HG02981 (cell line): ENCODE measurements around the gene RALGDS.
"Not testable (repeated sequence)": the region's sequence is repeated elsewhere in the genome, so short reads cannot be mapped to it uniquely, and the experiment has no call there.

Experiments used
- ATAC-seq: cut with Tn5 transposase; IDR thresholded peaks from one replicate; pipeline ENCODE4 v1.9.1; 2021; ENCODE audit warnings: mild to moderate bottlenecking, moderate library complexity; ENCODE audit not compliant: unreplicated experiment

RALGDS gene

DNA sequence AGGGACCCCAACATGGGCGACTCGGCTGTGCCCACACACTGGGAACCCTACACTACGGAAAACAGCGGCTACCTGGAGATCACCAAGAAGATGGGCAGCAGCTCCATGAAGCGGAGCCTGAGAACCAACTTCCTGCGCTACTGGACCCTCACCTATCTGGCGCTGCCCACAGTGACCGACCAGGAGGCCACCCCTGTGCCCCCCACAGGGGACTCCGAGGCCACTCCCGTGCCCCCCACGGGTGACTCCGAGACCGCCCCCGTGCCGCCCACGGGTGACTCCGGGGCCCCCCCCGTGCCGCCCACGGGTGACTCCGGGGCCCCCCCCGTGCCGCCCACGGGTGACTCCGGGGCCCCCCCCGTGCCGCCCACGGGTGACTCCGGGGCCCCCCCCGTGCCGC lies 50.1 kb downstream of the RALGDS start:
- ATAC-seq: not testable (repeated sequence)

DNA sequence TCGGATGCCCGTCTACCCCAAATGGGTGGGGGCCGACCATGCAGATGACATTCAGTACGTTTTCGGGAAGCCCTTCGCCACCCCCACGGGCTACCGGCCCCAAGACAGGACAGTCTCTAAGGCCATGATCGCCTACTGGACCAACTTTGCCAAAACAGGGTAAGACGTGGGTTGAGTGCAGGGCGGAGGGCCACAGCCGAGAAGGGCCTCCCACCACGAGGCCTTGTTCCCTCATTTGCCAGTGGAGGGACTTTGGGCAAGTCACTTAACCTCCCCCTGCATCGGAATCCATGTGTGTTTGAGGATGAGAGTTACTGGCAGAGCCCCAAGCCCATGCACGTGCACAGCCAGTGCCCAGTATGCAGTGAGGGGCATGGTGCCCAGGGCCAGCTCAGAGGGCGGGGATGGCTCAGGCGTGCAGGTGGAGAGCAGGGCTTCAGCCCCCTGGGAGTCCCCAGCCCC lies 50.5 kb downstream of the RALGDS start:
- ATAC-seq: not testable (repeated sequence)

DNA sequence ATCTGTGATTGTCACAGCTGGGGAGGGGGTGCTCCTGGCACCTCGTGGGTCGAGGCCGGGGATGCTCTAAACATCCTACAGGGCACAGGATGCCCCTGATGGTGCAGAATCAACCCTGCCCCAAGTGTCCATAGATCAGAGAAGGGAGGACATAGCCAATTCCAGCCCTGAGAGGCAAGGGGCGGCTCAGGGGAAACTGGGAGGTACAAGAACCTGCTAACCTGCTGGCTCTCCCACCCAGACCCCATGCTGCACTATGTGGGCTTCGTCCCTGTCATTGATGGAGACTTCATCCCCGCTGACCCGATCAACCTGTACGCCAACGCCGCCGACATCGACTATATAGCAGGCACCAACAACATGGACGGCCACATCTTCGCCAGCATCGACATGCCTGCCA lies 52.6 kb downstream of the RALGDS start:
- ATAC-seq: not testable (repeated sequence)

DNA sequence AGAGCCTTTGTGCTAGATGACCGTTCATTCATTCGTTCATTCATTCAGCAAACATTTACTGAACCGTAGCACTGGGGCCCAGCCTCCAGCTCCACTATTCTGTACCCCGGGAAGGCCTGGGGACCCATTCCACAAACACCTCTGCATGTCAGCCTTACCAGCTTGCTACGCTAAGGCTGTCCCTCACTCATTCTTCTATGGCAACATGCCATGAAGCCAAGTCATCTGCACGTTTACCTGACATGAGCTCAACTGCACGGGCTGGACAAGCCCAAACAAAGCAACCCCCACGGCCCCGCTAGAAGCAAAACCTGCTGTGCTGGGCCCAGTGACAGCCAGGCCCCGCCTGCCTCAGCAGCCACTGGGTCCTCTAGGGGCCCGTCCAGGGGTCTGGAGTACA lies 53.2 kb downstream of the RALGDS start:
- no peak for ATAC-seq

DNA sequence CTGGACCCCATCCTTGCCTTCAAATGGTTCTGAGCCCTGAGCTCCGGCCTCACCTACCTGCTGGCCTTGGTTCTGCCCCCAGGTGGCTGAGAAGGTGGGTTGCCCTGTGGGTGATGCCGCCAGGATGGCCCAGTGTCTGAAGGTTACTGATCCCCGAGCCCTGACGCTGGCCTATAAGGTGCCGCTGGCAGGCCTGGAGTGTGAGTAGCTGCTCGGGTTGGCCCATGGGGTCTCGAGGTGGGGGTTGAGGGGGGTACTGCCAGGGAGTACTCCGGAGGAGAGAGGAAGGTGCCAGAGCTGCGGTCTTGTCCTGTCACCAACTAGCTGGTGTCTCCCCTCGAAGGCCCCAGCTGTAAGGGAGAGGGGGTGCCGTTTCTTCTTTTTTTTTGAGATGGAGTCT lies 54.0 kb downstream of the RALGDS start:
- no peak for ATAC-seq

DNA sequence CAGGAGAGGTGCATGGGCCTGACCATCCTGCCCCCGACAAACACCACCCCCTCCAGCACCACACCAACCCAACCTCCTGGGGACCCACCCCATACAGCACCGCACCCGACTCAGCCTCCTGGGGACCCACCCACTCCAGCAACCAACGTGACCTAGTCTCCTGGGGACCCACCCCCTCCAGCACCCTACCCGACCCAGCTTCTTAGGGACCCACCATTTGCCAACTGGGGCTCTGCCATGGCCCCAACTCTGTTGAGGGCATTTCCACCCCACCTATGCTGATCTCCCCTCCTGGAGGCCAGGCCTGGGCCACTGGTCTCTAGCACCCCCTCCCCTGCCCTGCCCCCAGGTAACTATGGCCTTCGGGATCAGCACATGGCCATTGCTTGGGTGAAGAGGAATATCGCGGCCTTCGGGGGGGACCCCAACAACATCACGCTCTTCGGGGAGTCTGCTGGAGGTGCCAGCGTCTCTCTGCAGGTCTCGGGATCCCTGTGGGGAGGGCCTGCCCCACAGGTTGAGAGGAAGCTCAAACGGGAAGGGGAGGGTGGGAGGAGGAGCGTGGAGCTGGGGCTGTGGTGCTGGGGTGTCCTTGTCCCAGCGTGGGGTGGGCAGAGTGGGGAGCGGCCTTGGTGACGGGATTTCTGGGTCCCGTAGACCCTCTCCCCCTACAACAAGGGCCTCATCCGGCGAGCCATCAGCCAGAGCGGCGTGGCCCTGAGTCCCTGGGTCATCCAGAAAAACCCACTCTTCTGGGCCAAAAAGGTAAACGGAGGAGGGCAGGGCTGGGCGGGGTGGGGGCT lies 54.7 kb downstream of the RALGDS start:
- no peak for ATAC-seq

DNA sequence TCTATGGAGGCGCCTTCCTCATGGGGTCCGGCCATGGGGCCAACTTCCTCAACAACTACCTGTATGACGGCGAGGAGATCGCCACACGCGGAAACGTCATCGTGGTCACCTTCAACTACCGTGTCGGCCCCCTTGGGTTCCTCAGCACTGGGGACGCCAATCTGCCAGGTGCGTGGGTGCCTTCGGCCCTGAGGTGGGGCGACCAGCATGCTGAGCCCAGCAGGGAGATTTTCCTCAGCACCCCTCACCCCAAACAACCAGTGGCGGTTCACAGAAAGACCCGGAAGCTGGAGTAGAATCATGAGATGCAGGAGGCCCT lies 56.0 kb downstream of the RALGDS start:
- no peak for ATAC-seq

DNA sequence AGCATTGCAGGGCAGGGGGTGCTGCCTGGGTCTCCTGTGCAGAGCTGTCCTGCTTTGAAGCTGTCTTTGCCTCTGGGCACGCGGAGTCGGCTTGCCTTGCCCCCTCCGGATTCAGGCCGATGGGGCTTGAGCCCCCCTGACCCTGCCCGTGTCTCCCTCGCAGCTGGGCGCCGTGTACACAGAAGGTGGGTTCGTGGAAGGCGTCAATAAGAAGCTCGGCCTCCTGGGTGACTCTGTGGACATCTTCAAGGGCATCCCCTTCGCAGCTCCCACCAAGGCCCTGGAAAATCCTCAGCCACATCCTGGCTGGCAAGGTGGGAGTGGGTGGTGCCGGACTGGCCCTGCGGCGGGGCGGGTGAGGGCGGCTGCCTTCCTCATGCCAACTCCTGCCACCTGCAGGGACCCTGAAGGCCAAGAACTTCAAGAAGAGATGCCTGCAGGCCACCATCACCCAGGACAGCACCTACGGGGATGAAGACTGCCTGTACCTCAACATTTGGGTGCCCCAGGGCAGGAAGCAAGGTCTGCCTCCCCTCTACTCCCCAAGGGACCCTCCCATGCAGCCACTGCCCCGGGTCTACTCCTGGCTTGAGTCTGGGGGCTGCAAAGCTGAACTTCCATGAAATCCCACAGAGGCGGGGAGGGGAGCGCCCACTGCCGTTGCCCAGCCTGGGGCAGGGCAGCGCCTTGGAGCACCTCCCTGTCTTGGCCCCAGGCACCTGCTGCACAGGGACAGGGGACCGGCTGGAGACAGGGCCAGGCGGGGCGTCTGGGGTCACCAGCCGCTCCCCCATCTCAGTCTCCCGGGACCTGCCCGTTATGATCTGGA lies 56.6 kb downstream of the RALGDS start:
- ATAC-seq: no peak

DNA sequence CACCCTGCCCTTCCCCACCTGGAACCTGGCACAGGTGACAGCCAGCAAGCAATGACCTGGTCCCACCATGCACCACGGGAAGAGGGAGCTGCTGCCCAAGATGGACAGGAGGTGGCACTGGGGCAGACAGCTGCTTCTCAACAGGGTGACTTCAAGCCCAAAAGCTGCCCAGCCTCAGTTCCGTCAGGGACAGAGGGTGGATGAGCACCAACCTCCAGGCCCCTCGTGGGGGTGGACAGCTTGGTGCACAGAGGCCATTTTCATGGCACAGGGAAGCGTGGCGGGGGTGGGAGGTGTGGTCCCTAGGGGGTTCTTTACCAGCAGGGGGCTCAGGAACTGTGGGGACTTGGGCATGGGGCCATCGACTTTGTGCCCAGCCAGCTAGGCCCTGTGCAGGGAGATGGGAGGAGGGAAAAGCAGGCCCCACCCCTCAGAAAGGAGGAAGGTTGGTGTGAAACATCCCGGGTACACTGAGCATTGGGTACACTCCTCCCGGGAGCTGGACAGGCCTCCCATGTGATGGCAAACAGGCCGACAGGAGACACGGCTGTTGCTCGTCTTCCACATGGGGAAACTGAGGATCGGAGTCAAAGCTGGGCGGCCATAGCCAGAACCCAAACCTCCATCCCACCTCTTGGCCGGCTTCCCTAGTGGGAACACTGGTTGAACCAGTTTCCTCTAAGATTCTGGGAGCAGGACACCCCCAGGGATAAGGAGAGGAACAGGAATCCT lies 57.4 kb downstream of the RALGDS start:
- ATAC-seq: no peak

DNA sequence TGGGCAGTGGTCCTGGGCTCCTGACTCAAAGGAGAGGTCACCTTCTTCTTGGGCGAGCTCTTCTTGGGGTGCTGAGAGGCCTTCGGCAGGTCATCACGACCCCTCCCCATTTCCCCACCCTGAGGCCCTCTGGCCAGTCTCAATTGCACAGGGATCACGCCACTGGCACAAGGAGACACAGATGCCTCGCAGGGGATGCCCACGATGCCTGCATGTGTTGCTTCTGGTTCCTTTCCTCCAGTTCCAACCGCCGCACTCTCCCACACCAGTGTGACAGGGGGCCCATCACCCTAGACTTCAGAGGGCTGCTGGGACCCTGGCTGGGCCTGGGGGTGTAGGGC lies 57.9 kb downstream of the RALGDS start:
- no peak for ATAC-seq

DNA sequence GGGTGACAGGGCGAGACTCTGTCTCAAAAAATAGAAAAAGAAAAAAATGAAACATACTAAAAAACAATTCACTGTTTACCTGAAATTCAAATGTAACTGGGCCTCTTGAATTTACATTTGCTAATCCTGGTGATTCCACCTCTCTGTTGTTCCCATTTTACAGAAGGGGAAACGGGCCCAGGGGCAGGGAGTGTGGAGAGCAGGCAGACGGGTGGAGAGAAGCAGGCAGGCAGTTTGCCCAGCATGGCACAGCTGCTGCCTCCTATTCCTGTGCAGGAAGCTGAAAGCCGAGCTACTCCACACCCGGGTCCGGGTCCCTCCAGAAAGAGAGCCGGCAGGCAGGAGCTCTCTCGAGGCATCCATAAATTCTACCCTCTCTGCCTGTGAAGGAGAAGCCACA lies 58.5 kb downstream of the RALGDS start:
- not testable (repeated sequence) for ATAC-seq

DNA sequence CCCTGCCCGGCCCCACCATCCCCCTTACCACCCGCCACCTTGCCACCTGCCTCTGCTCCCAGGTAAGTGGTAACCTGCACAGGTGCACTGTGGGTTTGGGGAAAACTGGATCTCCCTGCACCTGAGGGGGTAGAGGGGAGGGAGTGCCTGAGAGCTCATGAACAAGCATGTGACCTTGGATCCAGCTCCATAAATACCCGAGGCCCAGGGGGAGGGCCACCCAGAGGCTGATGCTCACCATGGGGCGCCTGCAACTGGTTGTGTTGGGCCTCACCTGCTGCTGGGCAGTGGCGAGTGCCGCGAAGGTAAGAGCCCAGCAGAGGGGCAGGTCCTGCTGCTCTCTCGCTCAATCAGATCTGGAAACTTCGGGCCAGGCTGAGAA lies 59.3 kb downstream of the RALGDS start, which contains the start of gene CEL:
Gene CEL, plus strand, starts transcription at position 218 of the 382 bp plus-strand sequence. Its CDS starts 22 bp downstream, at position 240.
- ATAC-seq: not testable (repeated sequence)

DNA sequence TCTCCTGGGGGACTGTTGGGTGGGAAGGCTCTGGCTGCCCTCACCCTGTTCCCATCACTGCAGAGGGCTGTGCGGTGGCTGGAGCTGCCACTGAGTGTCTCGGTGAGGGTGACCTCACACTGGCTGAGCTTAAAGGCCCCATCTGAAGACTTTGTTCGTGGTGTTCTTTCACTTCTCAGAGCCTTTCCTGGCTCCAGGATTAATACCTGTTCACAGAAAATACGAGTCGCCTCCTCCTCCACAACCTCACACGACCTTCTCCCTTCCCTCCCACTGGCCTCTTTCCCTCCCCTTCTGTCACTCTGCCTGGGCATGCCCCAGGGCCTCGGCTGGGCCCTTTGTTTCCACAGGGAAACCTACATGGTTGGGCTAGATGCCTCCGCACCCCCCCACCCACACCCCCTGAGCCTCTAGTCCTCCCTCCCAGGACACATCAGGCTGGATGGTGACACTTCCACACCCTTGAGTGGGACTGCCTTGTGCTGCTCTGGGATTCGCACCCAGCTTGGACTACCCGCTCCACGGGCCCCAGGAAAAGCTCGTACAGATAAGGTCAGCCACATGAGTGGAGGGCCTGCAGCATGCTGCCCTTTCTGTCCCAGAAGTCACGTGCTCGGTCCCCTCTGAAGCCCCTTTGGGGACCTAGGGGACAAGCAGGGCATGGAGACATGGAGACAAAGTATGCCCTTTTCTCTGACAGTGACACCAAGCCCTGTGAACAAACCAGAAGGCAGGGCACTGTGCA lies 59.8 kb downstream of the RALGDS start:
- ATAC-seq: not testable (repeated sequence)

DNA sequence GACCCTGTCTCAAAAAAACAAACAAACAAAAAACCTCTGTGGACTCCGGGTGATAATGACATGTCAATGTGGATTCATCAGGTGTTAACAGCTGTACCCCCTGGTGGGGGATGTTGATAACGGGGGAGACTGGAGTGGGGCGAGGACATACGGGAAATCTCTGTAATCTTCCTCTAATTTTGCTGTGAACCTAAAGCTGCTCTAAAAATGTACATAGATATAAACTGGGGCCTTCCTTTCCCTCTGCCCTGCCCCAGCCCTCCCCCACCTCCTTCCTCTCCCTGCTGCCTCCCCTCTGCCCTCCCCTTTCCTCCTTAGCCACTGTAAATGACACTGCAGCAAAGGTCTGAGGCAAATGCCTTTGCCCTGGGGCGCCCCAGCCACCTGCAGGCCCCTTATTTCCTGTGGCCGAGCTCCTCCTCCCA lies 60.6 kb downstream of the RALGDS start:
- no peak for ATAC-seq

DNA sequence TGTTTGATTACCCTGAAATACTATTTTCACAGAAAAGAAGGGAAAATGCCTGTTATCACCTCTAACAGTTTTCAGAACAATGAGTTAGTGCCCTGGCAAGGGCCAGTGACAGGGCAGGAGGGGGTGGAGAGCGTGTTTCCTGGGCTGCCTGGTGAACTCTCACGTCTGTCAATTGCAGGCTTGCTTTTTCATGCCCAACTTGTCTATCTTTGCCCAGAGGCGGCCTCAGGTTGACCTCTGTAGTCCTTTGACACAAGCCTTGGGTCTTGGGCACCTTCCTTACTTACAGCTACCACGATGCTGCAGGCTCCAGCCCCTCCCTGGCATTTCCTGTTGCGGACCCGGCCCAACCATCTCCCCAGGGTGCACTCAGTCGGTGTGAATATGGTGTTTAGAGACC lies 61.4 kb downstream of the RALGDS start:
- ATAC-seq: no peak

DNA sequence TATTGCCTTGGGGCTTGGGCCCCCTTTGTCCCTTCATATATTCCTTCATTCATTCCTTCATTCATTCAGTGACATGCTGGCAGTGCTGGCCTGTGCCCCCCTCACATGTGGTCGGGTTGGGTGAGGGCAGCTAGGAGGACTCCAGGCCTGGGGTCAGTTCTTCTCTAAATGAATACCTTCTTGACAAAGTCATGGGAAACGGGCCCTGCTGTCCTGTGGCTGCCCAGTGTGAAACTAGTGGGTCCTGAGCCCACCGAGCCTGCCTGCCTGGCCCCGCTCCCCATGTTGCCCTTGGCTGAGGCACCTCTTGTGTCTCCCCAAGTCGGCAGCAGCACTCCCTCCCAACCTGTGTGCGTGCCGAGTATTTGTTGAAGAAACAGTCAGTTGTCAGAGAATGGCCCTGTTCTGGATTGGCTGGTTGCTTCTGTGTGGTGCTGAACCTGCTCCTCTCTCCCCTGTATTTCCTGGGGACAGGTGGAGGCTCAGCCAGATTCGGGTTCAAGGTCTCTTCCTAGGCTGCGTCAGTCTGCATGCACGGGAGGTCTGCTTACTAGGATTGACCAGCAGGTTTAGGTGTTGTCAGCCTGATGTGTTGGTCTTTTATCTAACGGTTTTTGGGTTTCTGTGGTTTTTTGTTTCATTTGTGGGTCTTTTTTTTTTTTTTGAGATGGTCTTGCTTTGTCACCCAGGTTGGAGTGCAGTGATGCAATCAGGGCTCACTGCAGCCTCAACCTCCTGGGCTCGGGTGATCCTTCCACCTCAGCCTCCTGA lies 62.3 kb downstream of the RALGDS start:
- ATAC-seq: no peak

DNA sequence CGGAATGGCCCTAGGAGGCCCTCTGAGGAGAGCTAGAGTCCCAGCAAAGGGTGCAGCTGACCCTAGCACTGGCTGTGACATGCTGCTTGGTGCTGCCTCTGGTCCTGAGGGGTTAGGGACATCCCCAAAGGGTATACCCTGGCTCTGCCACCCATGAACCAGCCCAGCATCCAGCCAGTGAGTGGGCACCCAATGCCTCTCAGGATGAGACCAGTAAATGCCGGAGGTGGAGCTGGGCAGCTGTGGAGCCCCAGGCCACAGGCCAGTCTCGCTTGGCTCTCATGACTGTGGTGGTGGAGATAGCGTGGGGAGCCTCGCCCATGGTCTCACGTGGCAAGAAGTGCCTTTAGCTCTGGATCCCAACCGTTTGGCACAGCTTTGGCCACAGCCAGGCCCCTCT lies 63.0 kb downstream of the RALGDS start:
- no peak for ATAC-seq

DNA sequence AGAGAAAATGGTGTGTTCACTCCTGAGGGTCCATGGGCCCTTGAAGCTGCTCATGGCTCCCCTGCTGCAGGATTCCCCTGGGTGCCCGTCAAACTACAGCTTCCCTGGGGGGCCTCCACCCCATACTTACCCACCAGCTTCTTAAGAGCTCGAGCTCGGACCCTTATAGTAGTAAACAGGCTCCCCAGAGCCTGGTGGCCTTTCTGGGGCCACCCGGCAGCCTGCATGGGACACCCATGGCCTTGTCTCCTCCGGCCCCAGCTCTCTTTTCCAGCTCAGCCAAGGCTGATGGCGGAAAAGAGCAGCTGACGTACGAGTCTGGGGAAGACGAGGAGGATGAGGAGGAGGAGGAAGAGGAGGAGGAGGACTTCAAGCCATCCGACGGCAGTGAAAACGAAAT lies 63.5 kb downstream of the RALGDS start:
- no peak for ATAC-seq

DNA sequence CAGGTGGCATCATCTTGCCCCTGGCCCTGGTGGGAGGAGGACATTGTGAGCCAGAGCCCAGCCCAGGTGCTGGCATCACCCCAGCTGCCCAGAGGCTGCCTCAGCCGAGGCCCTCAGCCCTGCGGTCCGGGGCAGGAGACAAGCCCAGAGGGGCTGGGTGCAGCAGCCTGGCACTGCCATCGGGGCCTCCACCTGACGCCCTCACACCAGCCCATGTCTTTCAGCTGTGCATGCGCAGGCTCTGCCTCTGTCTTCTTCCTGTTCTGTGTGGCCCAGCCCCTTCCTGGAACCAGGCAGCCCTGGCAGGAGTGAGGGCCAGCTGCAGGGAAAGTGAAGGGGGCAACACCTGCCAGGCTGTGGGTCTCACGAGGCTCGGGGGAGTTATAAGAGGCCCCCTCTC lies 64.0 kb downstream of the RALGDS start:
- ATAC-seq: no peak

DNA sequence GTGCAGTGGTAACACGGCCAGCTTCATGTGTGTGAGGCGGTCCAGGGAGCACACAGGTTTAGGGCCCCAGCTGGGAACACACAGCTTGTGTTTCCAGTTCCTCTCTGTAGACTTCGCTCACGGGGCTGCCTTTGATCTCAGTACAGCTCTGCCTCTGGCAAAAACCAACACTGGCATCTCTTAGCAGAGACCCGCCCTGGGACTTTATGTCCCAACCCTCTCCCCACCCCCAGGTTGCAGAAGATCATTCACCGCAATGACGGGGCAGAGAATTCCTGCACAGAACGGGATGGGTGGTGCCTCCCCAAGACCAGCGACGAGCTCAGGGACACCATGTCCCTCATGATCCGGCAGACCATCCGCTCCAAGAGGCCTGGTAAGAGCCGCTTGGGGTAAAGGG lies 64.5 kb downstream of the RALGDS start:
- ATAC-seq: no peak
